T47D (cell line): Measurements from ENCODE around the gene ZNF598.
"Not testable (repeated sequence)": the region's sequence is repeated elsewhere in the genome, so short reads cannot be mapped to it uniquely, and the experiment has no call there.

Experiments
- DNase-seq, 2 experiments: peaks; one replicate each; pipeline versions ENCODE4 v3.0.0 to v3.0.0-alpha.2; 2011 to 2012; ENCODE audit warnings: low read depth in 1 of 2, low spot score in 1 of 2
- JUND ChIP-seq: IDR thresholded peaks from 2 replicates; pipeline ENCODE4 v1.6.1; 2012; ENCODE audit warnings: low read depth
- in situ Hi-C: cut with HindIII; loops from 2 replicates; pipeline ENCODE4 v1.10.0; 2016; ENCODE audit warnings: low sequenced_read_pairs, low pct_unique_long_range_greater_than_20kb

The ZNF598 gene

GRCh38 chr16:2037647-2038381 lies 28.2 kb upstream of the ZNF598 start:
- in situ Hi-C loops, result no loop called here
- DNase-seq, result no peak
- no peak for TF ChIP-seq JUND

- TF ChIP-seq JUND, result no peak
- in situ Hi-C loops, result no loop called here
- DNase-seq, result no peak
Observed at GRCh38 chr16:2037115-2037514, 27.5 kb upstream of the ZNF598 start.

GRCh38 chr16:2036200-2036966 lies 26.8 kb upstream of the ZNF598 start:
- in situ Hi-C loops, result no loop called here

GRCh38 chr16:2035431-2036199 lies 26.0 kb upstream of the ZNF598 start:
- in situ Hi-C loops, result no loop called here
- TF ChIP-seq JUND, result no peak
- DNase-seq, result peak; percentile 69 to 90

More at GRCh38 chr16:2036200-2036966, 26.8 kb upstream of the ZNF598 start:
- DNase-seq, result no peak
- TF ChIP-seq JUND, result no peak

- TF ChIP-seq JUND, result no peak
- in situ Hi-C loops, result no loop called here
- DNase-seq, result no peak
Observed at GRCh38 chr16:2034696-2035430, 25.2 kb upstream of the ZNF598 start.

- in situ Hi-C loops, result not testable (repeated sequence)
Observed at GRCh38 chr16:2033909-2034695, 24.5 kb upstream of the ZNF598 start.

GRCh38 chr16:2033057-2033908 lies 23.7 kb upstream of the ZNF598 start:
- TF ChIP-seq JUND, result no peak
- peak; percentile 60 to 61 for DNase-seq
- in situ Hi-C loops, result no loop called here

More at GRCh38 chr16:2033909-2034695, 24.5 kb upstream of the ZNF598 start:
- DNase-seq, result not testable (repeated sequence)

GRCh38 chr16:2032285-2033056 lies 22.9 kb upstream of the ZNF598 start:
- no peak for TF ChIP-seq JUND
- no peak for DNase-seq
- in situ Hi-C loops, result no loop called here

GRCh38 chr16:2031081-2031577 lies 21.5 kb upstream of the ZNF598 start:
- TF ChIP-seq JUND, result no peak
- DNase-seq, result peak in 1 of 2 experiments; percentile 75
- in situ Hi-C loops, result no loop called here

GRCh38 chr16:2030036-2030435 lies 20.4 kb upstream of the ZNF598 start:
- in situ Hi-C loops, result no loop called here

More at GRCh38 chr16:2030036-2030435, 20.4 kb upstream of the ZNF598 start:
- TF ChIP-seq JUND, result no peak
- no peak for DNase-seq
